Left colon (tissue), 2 donors: ENCODE data around the gene RXRB. TPM values are rescaled to one million over a fixed set of nuclear protein-coding genes. Genes with fewer than 3 reads are reported as not detected.
A peak's percentile ranks its signal among the peaks of the same experiment; 100 is the strongest.
"Not testable (repeated sequence)": the region's sequence is repeated elsewhere in the genome, so short reads cannot be mapped to it uniquely, and the experiment has no call there.

ENCODE experiments used
- ATAC-seq: fragments of 200-7000 bp; cut with Tn5 transposase; one replicate; pipeline ENCODE4 v1.9.1; 2020; ENCODE audit warnings: mild to moderate bottlenecking, moderate library complexity
- DNase-seq, 2 donors: peaks; one replicate each; pipeline ENCODE4 v3.0.0-alpha.2; 2020
- intact Hi-C, 2 donors: fragments of 100-400 bp; cut with DNase I in 1 of 2; cut with micrococcal nuclease in 1 of 2; formaldehyde crosslinking; loops; one replicate each; pipeline versions ENCODE4 v1.11.2 to v1.14.0; 2022; cut with DNase I, micrococcal nuclease
- long read RNA-seq: library from polyadenylated mRNA; unstranded; transcript quantifications from one replicate; pipeline ENCODE4 v2.0.0, GENCODE V29; 2021
- total RNA-seq, 2 donors: library from RNA; stranded (reverse); fragmentation: NEBNext Ultra II Directional; extraction: Animal tissue kit (Norgen Biotek cat#: 25700); gene quantifications; one replicate each; pipeline ENCODE4 v1.2.1, GENCODE V29; 2021
- donor health status: DM: no; HTN: no; CAD: no.
- donor health status: DM: yes; HTN: yes; CAD: no.

The RXRB gene
- total RNA-seq = 10 to 100 TPM; 34.4 to 37.0 TPM
- long read RNA-seq, partial matches to known transcripts = 3 of 22 reads
- long read RNA-seq, other reads (novel, unspliced or antisense) = 13 of 22 reads

- ATAC-seq (peak; percentile 77), DNase-seq (peak; percentile 99)
- intact Hi-C loops = no loop called here
Measured at GRCh38 chr6:33200219-33201146, at the start of gene RXRB, which contains the start of gene SLC39A7. RXRB (minus strand) TSS chr6:33200665; CDS start chr6:33200476, 189 bp downstream. SLC39A7 (plus strand) TSS chr6:33200867; CDS start chr6:33201246, 379 bp downstream.

- intact Hi-C loops = loop anchor here in 1 of 2 donors (5.0 kb wide), 3 partner anchors 88 to 238 kb away; no protein-coding TSS in a partner anchor
- DNase-seq = peak in 1 of 2 donors; percentile 24
- ATAC-seq = peak; percentile 0
Measured at GRCh38 chr6:33249732-33250630, 49.5 kb upstream of the RXRB start.

GRCh38 chr6:33248932-33249731 lies 48.7 kb upstream of the RXRB start:
- DNase-seq (peak; percentile 97 to 99), ATAC-seq (peak; percentile 94)
- intact Hi-C loops = loop anchor here in 1 of 2 donors (5.0 kb wide), 3 partner anchors 87 to 237 kb away; no protein-coding TSS in a partner anchor

GRCh38 chr6:33248643-33248931 lies 48.1 kb upstream of the RXRB start:
- ATAC-seq = peak; percentile 6
- intact Hi-C loops = loop anchor here in 1 of 2 donors (5.0 kb wide), 3 partner anchors 86 to 236 kb away; no protein-coding TSS in a partner anchor
- no peak for DNase-seq

GRCh38 chr6:33247977-33248642 lies 47.6 kb upstream of the RXRB start:
- peak; percentile 82 to 94 for DNase-seq
- intact Hi-C loops = loop anchor here in 1 of 2 donors (5.0 kb wide), 3 partner anchors 86 to 236 kb away; no protein-coding TSS in a partner anchor
- ATAC-seq = peak; percentile 67

GRCh38 chr6:33243476-33243875 lies 43.0 kb upstream of the RXRB start:
- ATAC-seq (no peak), DNase-seq (no peak)
- intact Hi-C loops = no loop called here

GRCh38 chr6:33241968-33242367 lies 41.5 kb upstream of the RXRB start:
- intact Hi-C loops = no loop called here
- no peak for ATAC-seq

GRCh38 chr6:33237741-33238140 lies 37.3 kb upstream of the RXRB start:
- DNase-seq (no peak), ATAC-seq (no peak)
- intact Hi-C loops = no loop called here

More at GRCh38 chr6:33241968-33242367, 41.5 kb upstream of the RXRB start:
- DNase-seq = no peak

- DNase-seq (no peak), ATAC-seq (no peak)
- intact Hi-C loops = no loop called here
Measured at GRCh38 chr6:33236852-33237251, 36.4 kb upstream of the RXRB start.

GRCh38 chr6:33236328-33236727 lies 35.9 kb upstream of the RXRB start:
- ATAC-seq = no peak
- no peak for DNase-seq
- intact Hi-C loops = no loop called here

GRCh38 chr6:33235221-33235634 lies 34.8 kb upstream of the RXRB start:
- intact Hi-C loops = no loop called here
- no peak for DNase-seq

GRCh38 chr6:33226503-33227120 lies 26.1 kb upstream of the RXRB start:
- ATAC-seq, intact Hi-C loops, DNase-seq: not testable (repeated sequence)

More at GRCh38 chr6:33235221-33235634, 34.8 kb upstream of the RXRB start:
- ATAC-seq = no peak

GRCh38 chr6:33217681-33218080 lies 17.2 kb upstream of the RXRB start:
- intact Hi-C loops = no loop called here
- no peak for ATAC-seq
- DNase-seq = no peak

GRCh38 chr6:33217246-33217645 lies 16.8 kb upstream of the RXRB start:
- no peak for ATAC-seq
- no peak for DNase-seq
- intact Hi-C loops = no loop called here

GRCh38 chr6:33216117-33216649 lies 15.7 kb upstream of the RXRB start:
- no peak for ATAC-seq
- no peak for DNase-seq
- intact Hi-C loops = no loop called here

GRCh38 chr6:33215271-33216116 lies 15.0 kb upstream of the RXRB start:
- no peak for ATAC-seq
- intact Hi-C loops = no loop called here
- DNase-seq = no peak
